22Rv1 (cell line): ENCODE measurements around the gene IL1F10.

Experiments
- H3K27ac ChIP-seq: fragments of 450-650 bp; 2 replicates; pipeline ENCODE4 v1.5.1; 2017
- ZFX ChIP-seq: fragments of 450-650 bp; IDR thresholded peaks from 2 replicates; pipeline ENCODE4 v1.6.1; 2017; ENCODE audit warnings: antibody characterized with exemption, borderline replicate concordance
- TF ChIP-seq, protein P1 (sequence below): fragments of 450-650 bp; IDR thresholded peaks from 2 replicates; pipeline ENCODE4 v1.5.1; 2017; ENCODE audit warnings: mild to moderate bottlenecking

The IL1F10 gene

DNA sequence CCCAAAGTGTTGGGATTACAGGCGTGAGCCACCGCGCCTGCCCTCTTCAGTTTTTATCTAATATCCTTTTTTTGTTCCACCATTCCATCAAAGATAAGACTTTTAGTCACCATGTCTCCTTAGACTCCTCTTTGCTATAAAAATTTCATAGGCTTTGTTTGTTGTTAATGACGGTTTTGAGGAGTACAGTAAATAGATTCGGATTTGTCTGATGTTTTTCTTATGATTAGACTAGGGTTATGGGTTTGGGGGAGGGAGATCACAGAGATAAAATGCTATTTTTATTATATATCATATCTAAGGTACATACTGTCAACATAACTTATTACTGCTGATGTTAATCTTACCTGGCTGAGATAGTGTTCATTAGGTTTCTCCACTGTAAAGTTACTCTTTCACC lies 21.3 kb upstream of the IL1F10 start:
- TF ChIP-seq, protein P1, sequence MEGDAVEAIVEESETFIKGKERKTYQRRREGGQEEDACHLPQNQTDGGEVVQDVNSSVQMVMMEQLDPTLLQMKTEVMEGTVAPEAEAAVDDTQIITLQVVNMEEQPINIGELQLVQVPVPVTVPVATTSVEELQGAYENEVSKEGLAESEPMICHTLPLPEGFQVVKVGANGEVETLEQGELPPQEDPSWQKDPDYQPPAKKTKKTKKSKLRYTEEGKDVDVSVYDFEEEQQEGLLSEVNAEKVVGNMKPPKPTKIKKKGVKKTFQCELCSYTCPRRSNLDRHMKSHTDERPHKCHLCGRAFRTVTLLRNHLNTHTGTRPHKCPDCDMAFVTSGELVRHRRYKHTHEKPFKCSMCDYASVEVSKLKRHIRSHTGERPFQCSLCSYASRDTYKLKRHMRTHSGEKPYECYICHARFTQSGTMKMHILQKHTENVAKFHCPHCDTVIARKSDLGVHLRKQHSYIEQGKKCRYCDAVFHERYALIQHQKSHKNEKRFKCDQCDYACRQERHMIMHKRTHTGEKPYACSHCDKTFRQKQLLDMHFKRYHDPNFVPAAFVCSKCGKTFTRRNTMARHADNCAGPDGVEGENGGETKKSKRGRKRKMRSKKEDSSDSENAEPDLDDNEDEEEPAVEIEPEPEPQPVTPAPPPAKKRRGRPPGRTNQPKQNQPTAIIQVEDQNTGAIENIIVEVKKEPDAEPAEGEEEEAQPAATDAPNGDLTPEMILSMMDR = no peak
- no peak for TF ChIP-seq ZFX
- H3K27ac ChIP-seq = peak overlapping the region; percentile 73

DNA sequence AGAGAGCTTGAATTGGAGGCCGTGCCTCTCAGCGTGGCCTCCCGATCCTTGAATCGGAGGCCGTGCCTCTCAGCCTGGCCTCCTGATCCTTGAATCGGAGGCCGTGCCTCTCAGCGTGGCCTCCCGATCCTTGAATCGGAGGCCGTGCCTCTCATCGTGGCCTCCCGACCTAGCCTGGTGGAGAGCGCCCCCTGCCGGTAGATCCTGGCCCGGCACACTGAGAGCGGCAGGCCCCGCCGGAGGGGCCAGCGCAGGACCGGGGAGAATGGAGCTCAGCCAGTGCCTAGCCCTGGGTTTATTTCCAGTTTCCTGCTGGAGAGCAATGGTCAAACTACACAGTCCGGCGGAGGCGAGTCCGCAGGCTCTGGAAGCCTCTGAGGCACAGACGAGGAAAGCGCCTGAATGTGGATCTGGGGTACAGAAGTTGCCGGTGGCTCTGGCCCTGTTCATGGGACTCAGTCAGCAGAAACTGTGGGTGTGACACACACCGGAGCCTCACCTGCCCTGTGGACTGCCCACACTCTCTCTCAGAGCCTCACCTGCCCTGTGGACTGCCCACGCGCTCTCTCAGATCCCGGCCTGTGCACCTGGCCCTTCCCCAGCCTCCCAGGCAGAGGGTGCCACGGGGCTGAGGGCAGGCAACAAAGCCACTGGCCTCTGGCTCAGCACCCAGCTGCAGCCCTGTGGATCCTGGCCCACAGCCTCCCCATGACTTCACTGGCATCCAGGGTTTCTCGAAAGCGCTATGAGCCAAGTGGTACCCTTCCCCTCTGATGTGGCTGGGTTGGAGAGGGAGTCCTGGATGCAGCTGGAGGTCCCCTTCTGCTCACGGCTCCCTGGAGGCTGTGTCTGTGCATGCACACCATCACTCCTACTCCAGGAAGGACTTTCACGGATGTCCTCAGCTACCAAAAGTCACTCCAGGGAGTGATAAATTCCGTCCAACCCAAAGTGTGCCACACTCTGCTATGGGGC lies 16.6 kb upstream of the IL1F10 start:
- no peak for TF ChIP-seq ZFX
- TF ChIP-seq, protein P1 = peak; percentile 30

DNA sequence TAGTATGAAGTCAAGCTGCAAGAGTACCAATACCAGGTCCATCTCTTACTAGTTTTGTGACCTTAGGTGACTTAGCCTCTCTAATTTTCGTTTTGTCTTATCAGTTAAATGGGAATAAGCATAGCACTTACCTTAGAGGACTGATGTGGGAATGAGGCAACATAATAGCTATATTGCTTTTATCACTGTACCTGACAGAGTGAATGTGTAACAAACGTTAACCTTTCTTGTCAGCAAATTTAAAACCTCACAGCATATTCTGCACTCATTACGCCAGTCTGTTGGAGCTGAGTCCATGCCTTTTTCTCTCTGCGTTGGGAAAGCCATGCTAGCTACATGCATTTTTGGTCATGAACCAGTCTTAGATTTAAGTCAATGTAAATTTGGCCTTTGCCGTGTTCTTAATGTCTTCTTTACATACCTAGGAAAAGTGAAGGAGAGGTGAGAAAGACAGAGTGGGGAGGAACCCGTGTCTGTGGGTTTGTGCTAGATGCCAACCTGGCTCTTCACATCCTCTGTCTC lies 15.3 kb upstream of the IL1F10 start, which contains the start of gene IL36B:
Gene IL36B, minus strand, starts transcription at position 472 of the 522 bp plus-strand sequence.
- no peak within 1 kb of the TSS for H3K27ac ChIP-seq
- TF ChIP-seq, protein P1 = no peak
- no peak for TF ChIP-seq ZFX

More for the DNA sequence above, 16.6 kb upstream of the IL1F10 start:
- no peak overlapping the region for H3K27ac ChIP-seq

GRCh38 chr2:113053666-113054065 lies 14.1 kb upstream of the IL1F10 start:
- no peak overlapping the region for H3K27ac ChIP-seq
- TF ChIP-seq, protein P1 = no peak

- TF ChIP-seq, protein P1 = no peak
- no peak for TF ChIP-seq ZFX
- H3K27ac ChIP-seq = no peak overlapping the region
These were observed 13.7 kb upstream of the IL1F10 start for GRCh38 chr2:113054066-113054465.

DNA sequence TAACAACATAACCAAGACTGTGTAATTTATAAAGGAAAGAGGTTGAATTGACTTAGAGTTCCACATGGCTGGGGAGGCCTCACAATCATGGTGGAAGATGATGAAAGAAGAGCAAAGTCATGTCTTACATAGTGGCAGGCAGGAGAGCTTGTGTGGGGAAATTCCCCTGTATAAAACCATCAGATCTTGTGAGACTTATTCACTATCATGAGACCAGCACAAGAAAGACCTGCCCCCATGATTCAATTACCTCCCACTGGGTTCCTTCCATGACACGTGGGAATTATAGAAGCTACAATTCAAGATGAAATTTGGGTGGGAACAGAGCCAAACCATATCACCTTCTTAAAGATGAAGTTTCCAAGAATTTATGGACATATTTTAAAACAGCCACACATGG lies 11.2 kb upstream of the IL1F10 start:
- no peak for TF ChIP-seq ZFX
- TF ChIP-seq, protein P1 = no peak
- H3K27ac ChIP-seq = no peak overlapping the region

- H3K27ac ChIP-seq = no peak overlapping the region
- TF ChIP-seq, protein P1 = no peak
- TF ChIP-seq ZFX = no peak
These were observed 10.7 kb upstream of the IL1F10 start for GRCh38 chr2:113057117-113057516.
